SH-SY5Y (cell line): ENCODE measurements around the gene DOK1.

Experiments
- GATA2 ChIP-seq: IDR thresholded peaks from 2 replicates; pipeline ENCODE4 v1.6.1; 2011; ENCODE audit warnings: mild to moderate bottlenecking, low read depth, low read length
- GATA3 ChIP-seq: IDR thresholded peaks from 2 replicates; pipeline ENCODE4 v1.6.1; 2011; ENCODE audit warnings: low read depth, mild to moderate bottlenecking, low read length, moderate library complexity

GRCh38 chr2:74606927-74607326 is 52.4 kb downstream of the DOK1 start:
- TF ChIP-seq GATA2 (no peak), GATA3 (no peak)
